Liver (tissue), 3 donors: ENCODE results near the gene CBR4.

Experiments
- EGR1 ChIP-seq, 2 donors: IDR thresholded peaks; 2 replicates each; pipeline ENCODE4 v1.6.1; 2016 to 2018; ENCODE audit warnings: antibody characterized with exemption in 2 of 2, low read depth in 2 of 2
- FOXA1 ChIP-seq: IDR thresholded peaks from 2 replicates; pipeline ENCODE4 v1.6.1; 2016; ENCODE audit warnings: antibody characterized with exemption
- SP1 ChIP-seq: IDR thresholded peaks from 2 replicates; pipeline ENCODE4 v1.6.1; 2018; ENCODE audit warnings: antibody characterized with exemption, mild to moderate bottlenecking
- ZBTB33 ChIP-seq: IDR thresholded peaks from 2 replicates; pipeline ENCODE4 v1.6.1; 2016; ENCODE audit warnings: antibody characterized with exemption
- TF ChIP-seq, protein P1 (sequence below): fragments of 150-350 bp; IDR thresholded peaks from 2 replicates; pipeline ENCODE4 v1.5.1; 2017; ENCODE audit warnings: improper control_type of control experiment, low read depth, low read length; ENCODE audit not compliant: missing input control
- donor health status: healthy.
- donor health status: healthy.

DNA sequence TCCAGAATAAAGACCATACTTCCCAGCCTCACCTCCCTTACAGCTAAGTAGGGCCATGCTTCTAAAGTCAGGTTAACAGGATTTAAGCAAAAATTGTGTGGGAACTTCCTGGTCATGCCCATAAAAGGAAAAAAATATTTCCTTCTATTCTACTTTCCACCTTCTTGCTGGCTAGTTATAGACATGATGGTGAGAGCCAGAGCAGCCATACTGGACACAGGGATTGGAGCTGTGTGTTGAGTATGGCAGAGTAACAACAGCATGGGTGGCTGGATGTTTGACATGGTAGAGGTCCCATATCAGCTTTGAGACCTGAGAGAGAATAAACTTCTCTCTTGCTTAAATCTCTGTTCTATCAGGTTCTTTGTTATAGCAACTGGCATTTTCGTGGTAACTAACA, 15.1 kb upstream of the CBR4 start:
- TF ChIP-seq, protein P1, sequence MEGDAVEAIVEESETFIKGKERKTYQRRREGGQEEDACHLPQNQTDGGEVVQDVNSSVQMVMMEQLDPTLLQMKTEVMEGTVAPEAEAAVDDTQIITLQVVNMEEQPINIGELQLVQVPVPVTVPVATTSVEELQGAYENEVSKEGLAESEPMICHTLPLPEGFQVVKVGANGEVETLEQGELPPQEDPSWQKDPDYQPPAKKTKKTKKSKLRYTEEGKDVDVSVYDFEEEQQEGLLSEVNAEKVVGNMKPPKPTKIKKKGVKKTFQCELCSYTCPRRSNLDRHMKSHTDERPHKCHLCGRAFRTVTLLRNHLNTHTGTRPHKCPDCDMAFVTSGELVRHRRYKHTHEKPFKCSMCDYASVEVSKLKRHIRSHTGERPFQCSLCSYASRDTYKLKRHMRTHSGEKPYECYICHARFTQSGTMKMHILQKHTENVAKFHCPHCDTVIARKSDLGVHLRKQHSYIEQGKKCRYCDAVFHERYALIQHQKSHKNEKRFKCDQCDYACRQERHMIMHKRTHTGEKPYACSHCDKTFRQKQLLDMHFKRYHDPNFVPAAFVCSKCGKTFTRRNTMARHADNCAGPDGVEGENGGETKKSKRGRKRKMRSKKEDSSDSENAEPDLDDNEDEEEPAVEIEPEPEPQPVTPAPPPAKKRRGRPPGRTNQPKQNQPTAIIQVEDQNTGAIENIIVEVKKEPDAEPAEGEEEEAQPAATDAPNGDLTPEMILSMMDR, result no peak
- TF ChIP-seq EGR1 (IDR thresholded peaks at IDR 0.05; ENCODE audit: low read depth in 2 of 2), result no peak
- TF ChIP-seq ZBTB33, result no peak
- no peak for TF ChIP-seq FOXA1
- no peak for TF ChIP-seq SP1
